GM12878 (cell line): ENCODE data around the gene OTOR. TPM values are rescaled to one million over a fixed set of nuclear protein-coding genes. Genes with fewer than 3 reads are reported as not detected.

Experiments
- ATAC-seq: fragments of 200-7000 bp; cut with Tn5 transposase; 3 replicates; pipeline ENCODE4 v1.9.1; 2020; ENCODE audit warnings: mild to moderate bottlenecking, moderate library complexity
- BruUV-seq: library from RNA; stranded (reverse); fragments of 400-500 nt; replicated peaks from 2 replicates; lab custom pipeline; 2021; lab: Mats Ljungman, UMichigan
- CTCF ChIA-PET: fragments of 300-600 bp; sonication (Branson Sonifier 250); formaldehyde crosslinking; extraction: SDS; loops from one replicate; lab custom pipeline; 2021; ENCODE audit warnings: inconsistent platforms; lab: Yijun Ruan, JAX
- POLR2A ChIA-PET: fragments of 350-600 bp; formaldehyde crosslinking; extraction: SDS; loops from one replicate; lab custom pipeline; 2021; ENCODE audit warnings: inconsistent platforms; lab: Charles Lee
- RAD21 ChIA-PET: fragments of 300-600 bp; sonication (Branson Sonifier 250); formaldehyde crosslinking; loops from one replicate; lab custom pipeline; 2023; ENCODE audit warnings: antibody characterized with exemption; ENCODE audit not compliant: unreplicated experiment; lab: Charles Lee
- SMC1A ChIA-PET: fragments of 300-600 bp; sonication (Branson Sonifier 250); formaldehyde crosslinking; loops from one replicate; lab custom pipeline; 2023; ENCODE audit not compliant: unreplicated experiment, uncharacterized antibody; lab: Charles Lee
- DNase-seq: peaks from one replicate; pipeline ENCODE4 v3.0.0-alpha.2; 2011; ENCODE audit warnings: low read depth, low spot score
- FAIRE-seq: peaks from 3 replicates; lab custom pipeline; 2011; peaks lifted over from hg19 to GRCh38; lab: Jason Lieb, UNC
- H2AFZ ChIP-seq: 2 replicates; pipeline ENCODE4 v1.6.0; 2011; ENCODE audit warnings: low read depth, low read length, control low read depth; ENCODE audit not compliant: control insufficient read depth
- H3K27ac ChIP-seq: 2 replicates; pipeline ENCODE4 v1.5.1; 2011; ENCODE audit warnings: control low read depth; ENCODE audit not compliant: control insufficient read depth, insufficient read depth
- H3K27me3 ChIP-seq, 2 experiments: replicated peaks in 1 of 2; 2 replicates each; pipeline versions ENCODE4 v1.6.0 to v1.6.1; 2011; ENCODE audit warnings: low read length in 1 of 2; ENCODE audit not compliant: control insufficient read depth in 2 of 2, insufficient read depth in 2 of 2
- H3K36me3 ChIP-seq, 2 experiments: 2 replicates each; pipeline ENCODE4 v1.5.1; 2011; ENCODE audit warnings: low read length in 1 of 2; ENCODE audit not compliant: control insufficient read depth in 2 of 2, insufficient read depth in 2 of 2
- H3K4me1 ChIP-seq: 2 replicates; pipeline ENCODE4 v1.6.1; 2011; ENCODE audit warnings: mild to moderate bottlenecking, low read length, moderate library complexity, mixed read lengths; ENCODE audit not compliant: control insufficient read depth, insufficient read depth
- H3K4me2 ChIP-seq: 2 replicates; pipeline ENCODE4 v1.6.0; 2011; ENCODE audit warnings: control low read depth; ENCODE audit not compliant: control insufficient read depth, insufficient read depth
- H3K4me3 ChIP-seq: fragments of 200-600 bp; sonication (generic); 2 replicates; pipeline ENCODE4 v1.5.1; 2016
- H3K79me2 ChIP-seq: 2 replicates; pipeline ENCODE4 v1.6.0; 2011; ENCODE audit warnings: low read length; ENCODE audit not compliant: control insufficient read depth, insufficient read depth
- H3K9ac ChIP-seq: 2 replicates; pipeline ENCODE4 v1.8.0; 2011; ENCODE audit warnings: low read length, control low read depth, mixed read lengths; ENCODE audit not compliant: control insufficient read depth, insufficient read depth
- H3K9me3 ChIP-seq: replicated peaks from 3 replicates; pipeline ENCODE4 v1.5.1; 2011; ENCODE audit warnings: mild to moderate bottlenecking, low read length; ENCODE audit not compliant: control insufficient read depth, insufficient read depth
- H4K20me1 ChIP-seq: 2 replicates; pipeline ENCODE4 v1.6.0; 2011; ENCODE audit not compliant: control insufficient read depth, insufficient read depth
- CTCF ChIP-seq, 3 experiments: IDR thresholded peaks in 2 of 3; conservative IDR thresholded peaks in 1 of 3; 2 replicates each; pipeline ENCODE4 v1.5.1; 2011; ENCODE audit warnings: low read depth in 3 of 3, low read length in 3 of 3, mild to moderate bottlenecking in 3 of 3, control low read depth in 2 of 3, moderate library complexity in 2 of 3, inconsistent platforms in 1 of 3, mixed read lengths in 1 of 3; ENCODE audit not compliant: control insufficient read depth in 2 of 3, insufficient read depth in 1 of 3; ENCODE audit errors: extremely low read depth in 1 of 3
- POLR2AphosphoS2 ChIP-seq: IDR thresholded peaks from 2 replicates; pipeline ENCODE4 v1.6.1; 2011; ENCODE audit warnings: low read depth, mild to moderate bottlenecking, low read length, improper control_type of control experiment, moderate library complexity
- RAD21 ChIP-seq: IDR thresholded peaks from 2 replicates; pipeline ENCODE4 v1.6.1; 2011; ENCODE audit warnings: mild to moderate bottlenecking, low read depth, low read length, moderate library complexity; ENCODE audit not compliant: insufficient read depth
- RELB ChIP-seq: fragments of 450-650 bp; IDR thresholded peaks from 2 replicates; pipeline ENCODE4 v1.6.1; 2017; ENCODE audit warnings: low read depth, mild to moderate bottlenecking, moderate library complexity
- SMC3 ChIP-seq: IDR thresholded peaks from 2 replicates; pipeline ENCODE4 v1.6.1; 2011; ENCODE audit warnings: low read length, improper control_type of control experiment, borderline replicate concordance
- TCF12 ChIP-seq: IDR thresholded peaks from 2 replicates; pipeline ENCODE4 v1.6.1; 2011; ENCODE audit warnings: low read depth, mild to moderate bottlenecking, low read length
- WGBS: methylation state at CpG from one replicate; pipeline ENCODE4 v1.1.6; 2016; ENCODE audit warnings: low lambda C conversion rate; ENCODE audit not compliant: insufficient replicate concordance, insufficient coverage; ENCODE audit errors: missing lambda C conversion rate; 5-methylcytosine and 5-hydroxymethylcytosine counted together
- in situ Hi-C: fragments of 300-500 bp; cut with MboI; formaldehyde crosslinking; loops from 9 replicates; pipeline ENCODE4 v1.14.3; 2018; ENCODE audit warnings: mixed read lengths
- intact Hi-C: fragments of 100-400 bp; cut with micrococcal nuclease; formaldehyde crosslinking; loops from one replicate; pipeline ENCODE4 v1.14.2; 2022; ENCODE audit not compliant: unreplicated experiment
- polyA plus RNA-seq, 11 experiments: library from polyadenylated mRNA; depleted of rRNA in 4 of 11; unstranded in 6 of 11; stranded (reverse) in 5 of 11; fragments of >200 nt; fragmentation: Nextera tagmentation in 4 of 11; fragmentation: Illumina TruSeq in 1 of 11; extraction: Ambion mirVana in 4 of 11; extraction: Trizol in 1 of 11; gene quantifications; 1 replicate in 1 of 11; 2 replicates in 10 of 11; pipeline versions ENCODE4 v1.2.1 to v1.2.3, GENCODE V29; 2011 to 2016; ENCODE audit warnings: inconsistent platforms in 2 of 11, missing spikeins in 2 of 11, low read depth in 1 of 11
- total RNA-seq, 4 experiments: library from RNA; depleted of rRNA in 3 of 4; stranded (reverse); fragments of >200 nt in 3 of 4; fragmentation: Illumina TruSeq in 1 of 4; extraction: Trizol in 1 of 4; gene quantifications; 2 replicates each; pipeline versions ENCODE4 v1.2.1 to v1.2.3, GENCODE V29; 2013 to 2021

Gene OTOR
- total and polyA plus RNA-seq, 10 of the 15 experiments (the other 5 are each of a cell fraction or from before 2014, with no cell fraction given) = not detected

- in situ Hi-C loops = no loop called here
- H3K79me2 ChIP-seq = no peaks in the 10 kb centered on the region
- CTCF ChIA-PET = no interaction called here
- intact Hi-C loops = loop anchor here (2.0 kb wide), 1 partner anchor 60 kb away; no protein-coding TSS in a partner anchor
- peak; percentile 69 for ATAC-seq
- H3K4me2 ChIP-seq = no peak overlapping the region
- H3K36me3 ChIP-seq = no peaks in the 10 kb centered on the region
- H3K9me3 ChIP-seq = peaks cover 6% of the 10 kb centered on the region; the same call in 1 of the 3 replicates
- H3K27ac ChIP-seq = no peak overlapping the region
- TF ChIP-seq SMC3 = peak; percentile 59; the same call in 1 of the 2 replicates
- TF ChIP-seq CTCF (IDR thresholded peaks at IDR 0.05 in 2 of 3, conservative IDR thresholded peaks at IDR 0.05 in 1 of 3; ENCODE audit: control insufficient read depth in 2 of 3, extremely low read depth in 1 of 3, insufficient read depth in 1 of 3, low read depth in 3 of 3, low read length in 3 of 3) = peak; percentile 29 to 50 (median 49); a peak in 5 of 6 replicates
- peak; percentile 53 for TF ChIP-seq RAD21
- TF ChIP-seq RELB = no peak
- TF ChIP-seq TCF12 = no peak
- TF ChIP-seq POLR2AphosphoS2 = no peak
- TF ChIP-seq, all 136 proteins: peak for 3
- no peaks in the 10 kb centered on the region for H4K20me1 ChIP-seq
- 67% methylated on average over 3 of the region's 3 CpGs for WGBS
- ChIA-PET POLR2A (no interaction called here), SMC1A (interaction anchor here (0.9 kb wide), 1 partner anchor 59 kb away, joined by 3 read pairs; no protein-coding TSS in a partner anchor), RAD21 (no interaction called here)
- H3K4me1 ChIP-seq = no peaks in the 10 kb centered on the region
- no peak overlapping the region for H3K4me3 ChIP-seq
- H3K9ac ChIP-seq = no peak overlapping the region
- FAIRE-seq (no peak), DNase-seq (no peak)
- H2AFZ ChIP-seq = no peak overlapping the region
- no TSS peak for BruUV-seq
- H3K27me3 ChIP-seq = peaks cover 0 to 3% of the 10 kb centered on the region in 2 experiments; a peak in 1 of 4 replicates
Measured at GRCh38 chr20:16701296-16701695, 46.9 kb upstream of the OTOR start.
